HCT116 (cell line): ENCODE measurements around the gene TTC21B. TPM values are rescaled to one million over a fixed set of nuclear protein-coding genes. Genes with fewer than 3 reads are reported as not detected.

Source experiments
- ATAC-seq: fragments of 200-7000 bp; cut with Tn5 transposase; 2 replicates; pipeline ENCODE4 v1.9.1; 2020; ENCODE audit warnings: mild to moderate bottlenecking, moderate library complexity
- BruUV-seq: library from RNA; stranded (reverse); fragments of 400-500 nt; replicated peaks from 2 replicates; lab custom pipeline; 2021; lab: Mats Ljungman, UMichigan
- CTCF ChIA-PET: fragments of 300-600 bp; sonication (Branson Sonifier 250); formaldehyde crosslinking; loops from one replicate; lab custom pipeline; 2021; ENCODE audit warnings: antibody characterized with exemption; lab: Charles Lee
- POLR2A ChIA-PET: fragments of 300-600, 350-600 bp; sonication (Branson Sonifier 250); formaldehyde crosslinking; loops from one replicate; lab custom pipeline; 2021; ENCODE audit warnings: antibody characterized with exemption; lab: Charles Lee
- RAD21 ChIA-PET, 2 experiments: fragments of 300-600 bp; sonication (Branson Sonifier 250); formaldehyde crosslinking; loops; one replicate each; lab custom pipeline; 2023; ENCODE audit warnings: low total read pairs in 2 of 2; ENCODE audit not compliant: uncharacterized antibody in 2 of 2, unreplicated experiment in 2 of 2, low non-redundant PET in 1 of 2; lab: Charles Lee
- DNase-seq: peaks from one replicate; pipeline ENCODE4 v3.0.0-alpha.2; 2010; ENCODE audit warnings: low read depth, low spot score
- H2AFZ ChIP-seq: fragments of 200-600 bp; shearing (Covaris generic), sonication (generic); 2 replicates; pipeline ENCODE4 v1.6.1; 2017; ENCODE audit warnings: low read depth, mixed run types, mixed read lengths, antibody characterized with exemption, low read length; ENCODE audit not compliant: poor library complexity, severe bottlenecking
- H3K27ac ChIP-seq: 2 replicates; pipeline ENCODE4 v1.5.1; 2012; ENCODE audit warnings: low read depth, low read length
- H3K27me3 ChIP-seq: fragments of 200-600 bp; sonication (generic); 2 replicates; pipeline ENCODE4 v1.6.1; 2016; ENCODE audit warnings: mixed run types, low read length, mixed read lengths; ENCODE audit not compliant: insufficient read depth
- H3K36me3 ChIP-seq, 2 experiments: fragments of 200-500 bp in 1 of 2; fragments of 200-600 bp in 1 of 2; sonication (Bioruptor generic) in 1 of 2; sonication (generic) in 1 of 2; 2 replicates each; pipeline versions ENCODE4 v1.5.1 to v1.6.1; 2014 to 2016; ENCODE audit warnings: low read length in 2 of 2, inconsistent platforms in 1 of 2, mixed read lengths in 1 of 2, mixed run types in 1 of 2; ENCODE audit not compliant: insufficient read depth in 2 of 2, control insufficient read depth in 1 of 2
- H3K4me1 ChIP-seq, 2 experiments: fragments of 200-600 bp in 1 of 2; sonication (generic) in 1 of 2; 2 replicates each; pipeline versions ENCODE4 v1.5.1 to v1.6.1; 2012 to 2017; ENCODE audit warnings: low read length in 2 of 2, inconsistent platforms in 1 of 2, mild to moderate bottlenecking in 1 of 2, mixed read lengths in 1 of 2, mixed run types in 1 of 2, moderate library complexity in 1 of 2; ENCODE audit not compliant: insufficient read depth in 2 of 2, control insufficient read depth in 1 of 2
- H3K4me2 ChIP-seq: fragments of 200-600 bp; sonication (generic); 2 replicates; pipeline ENCODE4 v1.6.1; 2017; ENCODE audit warnings: mixed run types, low read length, mixed read lengths
- H3K4me3 ChIP-seq, 2 experiments: fragments of 200-600 bp in 1 of 2; sonication (generic) in 1 of 2; replicated peaks in 1 of 2; 2 replicates each; pipeline ENCODE4 v1.5.1; 2011 to 2016; ENCODE audit warnings: low read length in 2 of 2, control low read depth in 1 of 2, low read depth in 1 of 2, mild to moderate bottlenecking in 1 of 2, mixed read lengths in 1 of 2, mixed run types in 1 of 2
- H3K79me2 ChIP-seq: fragments of 200-600 bp; sonication (generic); 2 replicates; pipeline ENCODE4 v1.6.1; 2017; ENCODE audit warnings: mild to moderate bottlenecking, mixed run types, low read length, moderate library complexity, mixed read lengths; ENCODE audit not compliant: insufficient read depth
- H3K9ac ChIP-seq: fragments of 200-600 bp; sonication (generic); 2 replicates; pipeline ENCODE4 v1.6.1; 2016; ENCODE audit warnings: low read length, mixed read lengths
- H3K9me2 ChIP-seq: fragments of 200-600 bp; sonication (generic), shearing (Covaris generic); 2 replicates; pipeline ENCODE4 v1.6.1; 2017; ENCODE audit warnings: mixed run types, mild to moderate bottlenecking, moderate library complexity; ENCODE audit not compliant: insufficient read depth
- H3K9me3 ChIP-seq, 2 experiments: fragments of 200-500 bp in 1 of 2; fragments of 200-600 bp in 1 of 2; sonication (Bioruptor generic) in 1 of 2; sonication (generic) in 1 of 2; 2 replicates each; pipeline ENCODE4 v1.6.1; 2014 to 2017; ENCODE audit warnings: low read length in 2 of 2, mixed read lengths in 2 of 2, inconsistent platforms in 1 of 2, low read depth in 1 of 2, mild to moderate bottlenecking in 1 of 2, mixed run types in 1 of 2, moderate library complexity in 1 of 2; ENCODE audit not compliant: control insufficient read depth in 1 of 2, insufficient read depth in 1 of 2
- H4K20me1 ChIP-seq: fragments of 200-600 bp; sonication (generic), shearing (Covaris generic); 2 replicates; pipeline ENCODE4 v1.6.1; 2017; ENCODE audit warnings: mixed run types, mild to moderate bottlenecking, moderate library complexity; ENCODE audit not compliant: insufficient read depth
- CEBPB ChIP-seq: IDR thresholded peaks from 2 replicates; pipeline ENCODE4 v1.6.1; 2012; ENCODE audit warnings: low read depth
- CTCF ChIP-seq, 3 experiments: fragments of 200-600 bp in 1 of 3; sonication (generic) in 1 of 3; IDR thresholded peaks in 2 of 3; conservative IDR thresholded peaks in 1 of 3; 2 replicates each; pipeline ENCODE4 v1.5.1; 2012 to 2017; ENCODE audit warnings: low read depth in 2 of 3, low read length in 2 of 3, antibody characterized with exemption in 1 of 3, borderline replicate concordance in 1 of 3, control low read depth in 1 of 3, mild to moderate bottlenecking in 1 of 3, mixed read lengths in 1 of 3, mixed run types in 1 of 3, moderate library complexity in 1 of 3; ENCODE audit not compliant: insufficient read depth in 1 of 3
- EGR1 ChIP-seq: IDR thresholded peaks from 2 replicates; pipeline ENCODE4 v1.6.1; 2012; ENCODE audit warnings: low read depth
- EZH2 ChIP-seq: fragments of 200-600 bp; sonication (generic); IDR thresholded peaks from 2 replicates; pipeline ENCODE4 v1.6.1; 2017; ENCODE audit warnings: antibody characterized with exemption, mixed run types
- EZH2phosphoT487 ChIP-seq: fragments of 200-600 bp; IDR thresholded peaks from 2 replicates; pipeline ENCODE4 v1.6.1; 2018; ENCODE audit warnings: antibody characterized with exemption, borderline replicate concordance
- FOSL1 ChIP-seq: IDR thresholded peaks from 2 replicates; pipeline ENCODE4 v1.6.1; 2012; ENCODE audit warnings: low read depth
- POLR2A ChIP-seq: IDR thresholded peaks from 2 replicates; pipeline ENCODE4 v1.7.0; 2011; ENCODE audit warnings: borderline replicate concordance; ENCODE audit not compliant: insufficient read depth, insufficient read length; ENCODE audit errors: extremely low read depth
- POLR2AphosphoS5 ChIP-seq: IDR thresholded peaks from 2 replicates; pipeline ENCODE4 v1.6.1; 2011; ENCODE audit warnings: mild to moderate bottlenecking, low read depth, low read length, moderate library complexity
- REST ChIP-seq: IDR thresholded peaks from 2 replicates; pipeline ENCODE4 v1.6.1; 2012; ENCODE audit warnings: low read depth
- SP1 ChIP-seq: IDR thresholded peaks from 2 replicates; pipeline ENCODE4 v1.6.1; 2012; ENCODE audit warnings: low read depth
- YY1 ChIP-seq: IDR thresholded peaks from 2 replicates; pipeline ENCODE4 v1.6.1; 2011; ENCODE audit warnings: low read length, low read depth, moderate library complexity, mild to moderate bottlenecking; ENCODE audit not compliant: insufficient replicate concordance; ENCODE audit errors: extremely low read depth
- ZFX ChIP-seq: fragments of 450-650 bp; IDR thresholded peaks from 2 replicates; pipeline ENCODE4 v1.6.1; 2017
- ZNF274 ChIP-seq: fragments of 200-500 bp; sonication (Bioruptor generic); IDR thresholded peaks from 2 replicates; pipeline ENCODE4 v1.6.1; 2014; ENCODE audit warnings: mild to moderate bottlenecking, low read depth, low read length, inconsistent platforms
- intact Hi-C: fragments of 100-400 bp; cut with micrococcal nuclease; formaldehyde crosslinking; loops from 2 replicates; pipeline ENCODE4 v1.10.0; 2022
- total RNA-seq: library from RNA; stranded (reverse); gene quantifications from one replicate; pipeline ENCODE4 v1.2.1, GENCODE V29; 2021; ENCODE audit not compliant: unreplicated experiment
- TF ChIP-seq, protein P1 (sequence below): IDR thresholded peaks from 2 replicates; pipeline ENCODE4 v1.6.1; 2012

TTC21B gene
- total RNA-seq, 1 experiment from 2014 or later: 12.2 TPM

DNA sequence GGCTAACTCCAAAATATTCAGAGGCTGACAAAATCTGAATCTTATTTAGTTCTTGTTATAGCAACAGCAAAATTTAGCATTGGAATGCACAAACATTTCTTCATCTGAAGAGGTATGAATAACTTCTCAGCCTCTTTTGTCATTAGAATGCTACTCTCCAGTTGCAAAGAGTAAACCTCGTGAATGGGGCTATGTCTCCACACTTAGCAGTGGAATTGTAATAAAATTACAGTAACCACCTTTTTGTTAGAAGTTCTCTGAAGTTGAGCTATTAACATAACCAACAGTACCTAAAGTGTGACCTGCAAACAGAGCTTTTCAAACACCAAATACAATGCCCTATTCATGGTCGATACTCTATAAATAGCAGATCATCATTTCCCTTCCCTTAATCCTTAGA, 109.4 kb downstream of the TTC21B start:
- H3K4me2 ChIP-seq: no peak overlapping the region
- no peaks in the 10 kb centered on the region for H3K27me3 ChIP-seq
- no peaks in the 10 kb centered on the region for H3K79me2 ChIP-seq
- H3K27ac ChIP-seq: no peak overlapping the region
- BruUV-seq: no TSS peak
- H3K9ac ChIP-seq: no peak overlapping the region
- intact Hi-C loops: no loop called here
- no peaks in the 10 kb centered on the region for H4K20me1 ChIP-seq
- no peaks in the 10 kb centered on the region for H3K9me3 ChIP-seq
- no peaks in the 10 kb centered on the region for H3K9me2 ChIP-seq
- no peak overlapping the region for H2AFZ ChIP-seq
- no peaks in the 10 kb centered on the region for H3K36me3 ChIP-seq
- TF ChIP-seq SP1: no peak
- TF ChIP-seq CEBPB: no peak
- no peak for TF ChIP-seq ZNF274
- no peak for TF ChIP-seq EZH2
- TF ChIP-seq POLR2AphosphoS5: no peak
- no peak for TF ChIP-seq YY1
- no peak for TF ChIP-seq EGR1
- TF ChIP-seq, protein P1, sequence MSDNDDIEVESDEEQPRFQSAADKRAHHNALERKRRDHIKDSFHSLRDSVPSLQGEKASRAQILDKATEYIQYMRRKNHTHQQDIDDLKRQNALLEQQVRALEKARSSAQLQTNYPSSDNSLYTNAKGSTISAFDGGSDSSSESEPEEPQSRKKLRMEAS: no peak
- POLR2A ChIA-PET: no interaction called here
- H3K4me3 ChIP-seq: no peak overlapping the region
- no peak for DNase-seq
- RAD21 ChIA-PET: no interaction called here
- no peaks in the 10 kb centered on the region for H3K4me1 ChIP-seq
- CTCF ChIA-PET: no interaction called here
- ATAC-seq: no peak

GRCh38 chr2:165843351-165843750, 110.2 kb downstream of the TTC21B start:
- CTCF ChIA-PET: no interaction called here
- no peaks in the 10 kb centered on the region for H3K79me2 ChIP-seq
- no peaks in the 10 kb centered on the region for H3K4me1 ChIP-seq
- no peak for ATAC-seq
- no peak overlapping the region for H3K4me3 ChIP-seq
- no peak overlapping the region for H2AFZ ChIP-seq
- H4K20me1 ChIP-seq: no peaks in the 10 kb centered on the region
- RAD21 ChIA-PET: no interaction called here
- no peak for DNase-seq
- H3K36me3 ChIP-seq: no peaks in the 10 kb centered on the region
- no peak overlapping the region for H3K4me2 ChIP-seq
- no peak overlapping the region for H3K27ac ChIP-seq
- no peaks in the 10 kb centered on the region for H3K27me3 ChIP-seq
- no peak overlapping the region for H3K9ac ChIP-seq
- POLR2A ChIA-PET: no interaction called here
- TF ChIP-seq ZFX (no peak), POLR2AphosphoS5 (no peak), POLR2A (no peak), EZH2phosphoT487 (no peak), REST (no peak), CTCF (IDR thresholded peaks at IDR 0.05 in 2 of 3, conservative IDR thresholded peaks at IDR 0.05 in 1 of 3; ENCODE audit: borderline replicate concordance in 1 of 3, insufficient read depth in 1 of 3, low read depth in 2 of 3, low read length in 2 of 3) (no peak), EZH2 (no peak), EGR1 (no peak), FOSL1 (no peak), YY1 (no peak)
- TF ChIP-seq, all 23 proteins: peak for 0
- no peaks in the 10 kb centered on the region for H3K9me3 ChIP-seq
- intact Hi-C loops: no loop called here
- no peaks in the 10 kb centered on the region for H3K9me2 ChIP-seq
- no TSS peak for BruUV-seq
